HUES48 (cell line): ENCODE data around the gene TCOF1.
A peak's percentile ranks its signal among the peaks of the same experiment; 100 is the strongest.

Experiments used
- H3K27ac ChIP-seq: one replicate; pipeline ENCODE4 v1.7.0; 2013; ENCODE audit warnings: low read depth, low read length, inconsistent platforms
- H3K27me3 ChIP-seq: 2 replicates; pipeline ENCODE4 v1.6.1; 2013; ENCODE audit warnings: mild to moderate bottlenecking, low read length; ENCODE audit not compliant: control insufficient read depth, insufficient read depth
- H3K36me3 ChIP-seq: 2 replicates; pipeline ENCODE4 v1.6.1; 2013; ENCODE audit warnings: low read length; ENCODE audit not compliant: control insufficient read depth, insufficient read depth
- H3K4me1 ChIP-seq: 2 replicates; pipeline ENCODE4 v1.6.1; 2013; ENCODE audit warnings: mild to moderate bottlenecking, low read length; ENCODE audit not compliant: control insufficient read depth, insufficient read depth
- H3K4me3 ChIP-seq: 2 replicates; pipeline ENCODE4 v1.5.1; 2013; ENCODE audit warnings: mild to moderate bottlenecking, low read depth, low read length
- H3K9ac ChIP-seq: 2 replicates; pipeline ENCODE4 v1.6.1; 2013; ENCODE audit warnings: mild to moderate bottlenecking, low read depth, low read length, moderate library complexity
- H3K9me3 ChIP-seq: 2 replicates; pipeline ENCODE4 v1.6.1; 2013; ENCODE audit warnings: low read length; ENCODE audit not compliant: control insufficient read depth, insufficient read depth

The TCOF1 gene

GRCh38 chr5:150317048-150318003 lies 40.2 kb upstream of the TCOF1 start:
- peaks cover 10% of the 10 kb centered on the region for H3K4me1 ChIP-seq
- no peaks in the 10 kb centered on the region for H3K36me3 ChIP-seq
- no peaks in the 10 kb centered on the region for H3K27me3 ChIP-seq
- H3K9me3 ChIP-seq, result no peaks in the 10 kb centered on the region
- no peak overlapping the region for H3K9ac ChIP-seq
- peak overlapping the region; percentile 67 for H3K27ac ChIP-seq
- H3K4me3 ChIP-seq, result no peak overlapping the region

GRCh38 chr5:150318613-150319483 lies 38.6 kb upstream of the TCOF1 start:
- H3K9me3 ChIP-seq, result no peaks in the 10 kb centered on the region
- H3K36me3 ChIP-seq, result no peaks in the 10 kb centered on the region
- peaks cover 10% of the 10 kb centered on the region for H3K4me1 ChIP-seq
- H3K4me3 ChIP-seq, result no peak overlapping the region
- H3K27me3 ChIP-seq, result no peaks in the 10 kb centered on the region
- H3K9ac ChIP-seq, result no peak overlapping the region
- no peak overlapping the region for H3K27ac ChIP-seq

- H3K4me1 ChIP-seq, result peaks cover 10% of the 10 kb centered on the region
- no peak overlapping the region for H3K27ac ChIP-seq
- H3K9ac ChIP-seq, result no peak overlapping the region
- H3K27me3 ChIP-seq, result no peaks in the 10 kb centered on the region
- no peak overlapping the region for H3K4me3 ChIP-seq
- H3K36me3 ChIP-seq, result no peaks in the 10 kb centered on the region
- no peaks in the 10 kb centered on the region for H3K9me3 ChIP-seq
These were observed 38.1 kb upstream of the TCOF1 start for GRCh38 chr5:150319484-150319790.

GRCh38 chr5:150320044-150320613 lies 37.4 kb upstream of the TCOF1 start:
- Histone ChIP-seq H3K9me3 (no peaks in the 10 kb centered on the region), H3K4me1 (peaks cover 10% of the 10 kb centered on the region), H3K9ac (no peak overlapping the region), H3K4me3 (no peak overlapping the region), H3K27ac (no peak overlapping the region), H3K36me3 (no peaks in the 10 kb centered on the region), H3K27me3 (no peaks in the 10 kb centered on the region)

- Histone ChIP-seq H3K27ac (no peak overlapping the region), H3K4me1 (peaks cover 10% of the 10 kb centered on the region), H3K9me3 (no peaks in the 10 kb centered on the region), H3K4me3 (no peak overlapping the region), H3K27me3 (no peaks in the 10 kb centered on the region), H3K36me3 (no peaks in the 10 kb centered on the region), H3K9ac (no peak overlapping the region)
These were observed 36.3 kb upstream of the TCOF1 start for GRCh38 chr5:150321211-150321610.

GRCh38 chr5:150321784-150322183 lies 35.7 kb upstream of the TCOF1 start:
- Histone ChIP-seq H3K9ac (no peak overlapping the region), H3K9me3 (no peaks in the 10 kb centered on the region), H3K36me3 (no peaks in the 10 kb centered on the region), H3K4me3 (no peak overlapping the region), H3K27ac (no peak overlapping the region), H3K4me1 (peaks cover 10% of the 10 kb centered on the region), H3K27me3 (no peaks in the 10 kb centered on the region)

- H3K27ac ChIP-seq, result no peak overlapping the region
- no peaks in the 10 kb centered on the region for H3K27me3 ChIP-seq
- no peaks in the 10 kb centered on the region for H3K36me3 ChIP-seq
- no peaks in the 10 kb centered on the region for H3K9me3 ChIP-seq
- H3K4me3 ChIP-seq, result no peak overlapping the region
- peaks cover 10% of the 10 kb centered on the region for H3K4me1 ChIP-seq
- no peak overlapping the region for H3K9ac ChIP-seq
These were observed 35.3 kb upstream of the TCOF1 start for GRCh38 chr5:150322202-150322601.

- H3K4me3 ChIP-seq, result no peak overlapping the region
- no peaks in the 10 kb centered on the region for H3K36me3 ChIP-seq
- no peaks in the 10 kb centered on the region for H3K9me3 ChIP-seq
- H3K27me3 ChIP-seq, result no peaks in the 10 kb centered on the region
- no peak overlapping the region for H3K27ac ChIP-seq
- H3K9ac ChIP-seq, result no peak overlapping the region
- H3K4me1 ChIP-seq, result peaks cover 10% of the 10 kb centered on the region
These were observed 34.4 kb upstream of the TCOF1 start for GRCh38 chr5:150323092-150323491.

- no peaks in the 10 kb centered on the region for H3K27me3 ChIP-seq
- H3K27ac ChIP-seq, result no peak overlapping the region
- no peak overlapping the region for H3K4me3 ChIP-seq
- no peak overlapping the region for H3K9ac ChIP-seq
- H3K4me1 ChIP-seq, result peaks cover 5% of the 10 kb centered on the region; the same call in 1 of the 2 replicates
- H3K9me3 ChIP-seq, result no peaks in the 10 kb centered on the region
- no peaks in the 10 kb centered on the region for H3K36me3 ChIP-seq
These were observed 33.7 kb upstream of the TCOF1 start for GRCh38 chr5:150323819-150324218.

- no peaks in the 10 kb centered on the region for H3K36me3 ChIP-seq
- H3K4me3 ChIP-seq, result no peak overlapping the region
- no peak overlapping the region for H3K27ac ChIP-seq
- H3K4me1 ChIP-seq, result no peaks in the 10 kb centered on the region
- H3K27me3 ChIP-seq, result no peaks in the 10 kb centered on the region
- H3K9me3 ChIP-seq, result no peaks in the 10 kb centered on the region
- no peak overlapping the region for H3K9ac ChIP-seq
These were observed 32.1 kb upstream of the TCOF1 start for GRCh38 chr5:150325426-150325825.

GRCh38 chr5:150326707-150327106 lies 30.8 kb upstream of the TCOF1 start:
- no peaks in the 10 kb centered on the region for H3K9me3 ChIP-seq
- no peak overlapping the region for H3K9ac ChIP-seq
- no peaks in the 10 kb centered on the region for H3K36me3 ChIP-seq
- H3K4me1 ChIP-seq, result no peaks in the 10 kb centered on the region
- no peaks in the 10 kb centered on the region for H3K27me3 ChIP-seq
- H3K4me3 ChIP-seq, result no peak overlapping the region
- no peak overlapping the region for H3K27ac ChIP-seq
